ENCODE results near the gene MEX3D.

Gene MEX3D

GRCh38 chr19:1598777-1599459 is 30.8 kb upstream of the MEX3D start:
- no peak for DNase-seq (ENCODE audit: low read depth in 1 of 2, low spot score in 1 of 2)

GRCh38 chr19:1593501-1593772 is 25.3 kb upstream of the MEX3D start:
- DNase-seq (ENCODE audit: low read depth in 1 of 2, low spot score in 1 of 2) = no peak

- peak; percentile 80 to 87 for DNase-seq (ENCODE audit: low read depth in 1 of 2, low spot score in 1 of 2)
Measured at GRCh38 chr19:1592755-1593500, 24.8 kb upstream of the MEX3D start, which contains the start of gene MBD3. MBD3 (minus strand) TSS chr19:1592865; CDS start chr19:1592631, 234 bp downstream.

- DNase-seq (ENCODE audit: low read depth in 1 of 2, low spot score in 1 of 2) = peak; percentile 75 to 78
Measured at GRCh38 chr19:1592024-1592754, 24.1 kb upstream of the MEX3D start.

- no peak for DNase-seq (ENCODE audit: low read depth in 1 of 2, low spot score in 1 of 2)
Measured at GRCh38 chr19:1591421-1592023, 23.4 kb upstream of the MEX3D start.

GRCh38 chr19:1590641-1591397 is 22.7 kb upstream of the MEX3D start:
- DNase-seq (ENCODE audit: low read depth in 1 of 2, low spot score in 1 of 2) = no peak

GRCh38 chr19:1587872-1588271 is 19.7 kb upstream of the MEX3D start:
- DNase-seq (ENCODE audit: low read depth in 1 of 2, low spot score in 1 of 2) = no peak

GRCh38 chr19:1585243-1585580 is 17.1 kb upstream of the MEX3D start:
- no peak for DNase-seq (ENCODE audit: low read depth in 1 of 2, low spot score in 1 of 2)

- no peak for DNase-seq (ENCODE audit: low read depth in 1 of 2, low spot score in 1 of 2)
Measured at GRCh38 chr19:1584500-1585242, 16.5 kb upstream of the MEX3D start.

- no peak for DNase-seq (ENCODE audit: low read depth in 1 of 2, low spot score in 1 of 2)
Measured at GRCh38 chr19:1582201-1582600, 14.1 kb upstream of the MEX3D start.

- no peak for DNase-seq (ENCODE audit: low read depth in 1 of 2, low spot score in 1 of 2)
Measured at GRCh38 chr19:1580957-1581356, 12.8 kb upstream of the MEX3D start.

- DNase-seq (ENCODE audit: low read depth in 1 of 2, low spot score in 1 of 2) = no peak
Measured at GRCh38 chr19:1580382-1580781, 12.3 kb upstream of the MEX3D start.

- DNase-seq (ENCODE audit: low read depth in 1 of 2, low spot score in 1 of 2) = no peak
Measured at GRCh38 chr19:1579222-1579621, 11.1 kb upstream of the MEX3D start.

- DNase-seq (ENCODE audit: low read depth in 1 of 2, low spot score in 1 of 2) = no peak
Measured at GRCh38 chr19:1577929-1578618, 9.9 kb upstream of the MEX3D start.

- DNase-seq (ENCODE audit: low read depth in 1 of 2, low spot score in 1 of 2) = no peak
Measured at GRCh38 chr19:1577090-1577928, 9.2 kb upstream of the MEX3D start.

GRCh38 chr19:1576242-1577089 is 8.3 kb upstream of the MEX3D start:
- DNase-seq (ENCODE audit: low read depth in 1 of 2, low spot score in 1 of 2) = no peak

GRCh38 chr19:1575323-1576241 is 7.5 kb upstream of the MEX3D start:
- DNase-seq (ENCODE audit: low read depth in 1 of 2, low spot score in 1 of 2) = no peak
